Common myeloid progenitor, CD34-positive (primary cell): ENCODE measurements around the gene DNMT3A.

Source experiments
- CTCF ChIA-PET: fragments of 350-600 bp; sonication (Branson Sonifier 250); formaldehyde crosslinking; loops from one replicate; lab custom pipeline; 2021; ENCODE audit warnings: antibody characterized with exemption; lab: Charles Lee
- POLR2A ChIA-PET: fragments of 350-600 bp; sonication (Branson Sonifier 250); formaldehyde crosslinking; loops from one replicate; lab custom pipeline; 2021; ENCODE audit warnings: antibody characterized with exemption; lab: Charles Lee
- DNase-seq, 3 donors: peaks; one replicate each; pipeline versions ENCODE4 v3.0.0 to v3.0.0-alpha.2; 2013
- H3K27ac ChIP-seq, 2 experiments: 1 replicate in 1 of 2; 2 replicates in 1 of 2; pipeline ENCODE4 v1.7.0; 2013; ENCODE audit warnings: inconsistent platforms in 2 of 2, low read length in 2 of 2, mild to moderate bottlenecking in 2 of 2, low read depth in 1 of 2, moderate library complexity in 1 of 2; ENCODE audit not compliant: severe bottlenecking in 2 of 2, insufficient read depth in 1 of 2, poor library complexity in 1 of 2
- H3K27me3 ChIP-seq, 5 experiments: replicated peaks in 2 of 5; 1 replicate in 3 of 5; 2 replicates in 2 of 5; pipeline versions ENCODE4 v1.6.1 to v1.7.0; 2013; ENCODE audit warnings: low read length in 4 of 5, mild to moderate bottlenecking in 2 of 5, moderate library complexity in 2 of 5, inconsistent platforms in 1 of 5; ENCODE audit not compliant: insufficient read depth in 5 of 5, control insufficient read depth in 4 of 5
- H3K36me3 ChIP-seq, 4 experiments: 1 replicate in 2 of 4; 2 replicates in 2 of 4; pipeline versions ENCODE4 v1.6.1 to v1.7.0; 2013; ENCODE audit warnings: low read length in 3 of 4, control low read depth in 1 of 4, mild to moderate bottlenecking in 1 of 4; ENCODE audit not compliant: control insufficient read depth in 4 of 4, insufficient read depth in 4 of 4
- H3K4me1 ChIP-seq, 4 experiments: 1 replicate in 3 of 4; 2 replicates in 1 of 4; pipeline versions ENCODE4 v1.6.1 to v1.7.1; 2013; ENCODE audit warnings: low read length in 3 of 4, mild to moderate bottlenecking in 3 of 4, control low read depth in 1 of 4, inconsistent platforms in 1 of 4, moderate library complexity in 1 of 4; ENCODE audit not compliant: control insufficient read depth in 4 of 4, insufficient read depth in 4 of 4; ENCODE audit errors: control extremely low read depth in 1 of 4
- H3K4me3 ChIP-seq, 7 experiments: 1 replicate in 4 of 7; 2 replicates in 3 of 7; pipeline versions ENCODE4 v1.5.1 to v1.7.0; 2013; ENCODE audit warnings: mild to moderate bottlenecking in 7 of 7, low read length in 6 of 7, moderate library complexity in 6 of 7, inconsistent platforms in 2 of 7, low read depth in 2 of 7, control low read depth in 1 of 7; ENCODE audit not compliant: insufficient read depth in 4 of 7, control insufficient read depth in 1 of 7; ENCODE audit errors: extremely low read depth in 1 of 7
- H3K9me3 ChIP-seq, 5 experiments: 1 replicate in 4 of 5; 2 replicates in 1 of 5; pipeline versions ENCODE4 v1.6.1 to v1.7.1; 2013; ENCODE audit warnings: low read length in 4 of 5, mild to moderate bottlenecking in 2 of 5, inconsistent platforms in 1 of 5, low read depth in 1 of 5, moderate library complexity in 1 of 5; ENCODE audit not compliant: control insufficient read depth in 4 of 5, insufficient read depth in 2 of 5; ENCODE audit errors: control extremely low read depth in 1 of 5
- WGBS: methylation state at CpG from one replicate; pipeline ENCODE4 v1.1.5; 2013; ENCODE audit not compliant: insufficient coverage; 5-methylcytosine and 5-hydroxymethylcytosine counted together

The DNMT3A gene

DNA sequence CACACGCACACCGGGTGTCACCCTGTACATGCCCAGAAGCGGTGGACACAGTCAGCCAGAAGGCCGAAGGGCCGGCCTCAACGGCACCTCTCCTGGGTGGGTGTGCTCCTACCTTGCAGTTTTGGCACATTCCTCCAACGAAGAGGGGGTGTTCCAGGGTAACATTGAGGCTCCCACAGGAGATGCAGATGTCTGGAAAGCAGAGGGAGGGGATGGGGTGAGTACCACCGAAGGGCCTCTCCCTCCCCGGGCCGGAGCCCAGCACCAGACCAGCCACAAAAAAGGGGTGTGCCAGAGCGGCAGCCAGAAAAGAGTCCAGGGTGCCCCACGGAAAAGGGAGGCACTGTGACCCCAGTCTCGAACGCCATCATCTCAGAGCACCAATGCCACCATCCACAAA lies 96.6 kb downstream of the DNMT3A start:
- Histone ChIP-seq H3K9me3 (no peaks in the 10 kb centered on the region), H3K4me1 (peaks cover 2 to 5% (median 3%) of the 10 kb centered on the region in 4 experiments), H3K4me3 (no peak overlapping the region), H3K27me3 (no peaks in the 10 kb centered on the region), H3K27ac (no peak overlapping the region), H3K36me3 (peaks cover 25 to 89% (median 75%) of the 10 kb centered on the region in 4 experiments)
- WGBS = 100% methylated on average over 13 of the region's 14 CpGs
- POLR2A ChIA-PET = no interaction called here
- no peak for DNase-seq
- CTCF ChIA-PET = no interaction called here

DNA sequence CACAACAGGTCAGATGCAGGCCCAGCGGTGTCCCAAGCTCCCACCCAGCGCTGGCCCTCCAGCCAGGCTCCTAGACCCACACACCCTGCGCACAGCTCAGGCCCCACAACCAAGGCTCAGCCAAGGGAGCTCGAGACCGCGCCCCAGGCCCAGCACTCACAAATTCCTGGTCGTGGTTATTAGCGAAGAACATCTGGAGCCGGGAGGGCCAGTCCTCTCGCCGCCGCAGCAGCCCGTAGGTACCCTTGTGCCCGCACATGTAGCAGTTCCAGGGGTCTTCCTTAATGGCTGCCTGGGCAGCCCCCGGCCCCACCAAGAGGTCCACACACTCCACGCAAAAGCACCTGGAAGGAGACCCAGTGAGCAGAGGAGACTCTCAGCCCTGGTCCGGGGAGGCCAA lies 97.7 kb downstream of the DNMT3A start:
- peaks cover 21 to 94% (median 79%) of the 10 kb centered on the region in 4 experiments for H3K36me3 ChIP-seq
- POLR2A ChIA-PET = no interaction called here

DNA sequence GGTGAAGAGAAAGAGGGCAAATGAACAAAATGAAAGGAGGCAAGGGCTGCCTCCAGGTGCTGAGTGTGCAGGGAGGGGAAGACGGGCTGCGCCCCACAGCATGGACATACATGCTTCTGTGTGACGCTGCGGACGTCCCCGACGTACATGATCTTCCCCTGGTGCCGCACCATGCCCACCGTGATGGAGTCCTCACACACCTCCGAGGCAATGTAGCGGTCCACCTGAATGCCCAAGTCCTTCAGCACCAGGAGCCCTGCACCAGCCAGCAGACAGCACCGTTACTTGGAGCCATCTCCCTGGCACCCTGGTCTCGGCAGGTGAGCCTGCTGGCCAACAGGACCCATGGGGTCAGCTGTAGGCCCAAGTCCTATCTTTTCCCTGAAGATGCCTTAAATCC lies 100.3 kb downstream of the DNMT3A start:
- WGBS = 98% methylated on average over 13 of the region's 13 CpGs
- ChIA-PET POLR2A (interaction anchor here (1.3 kb wide), 1 partner anchor 26 kb away, joined by 3 read pairs; no protein-coding TSS in a partner anchor), CTCF (interaction anchor here (0.9 to 5.6 kb wide), 4 partner anchors 13 to 344 kb away, joined by 3 to 52 read pairs (median 4); no protein-coding TSS in a partner anchor)
- Histone ChIP-seq H3K4me1 (no peaks in the 10 kb centered on the region), H3K9me3 (no peaks in the 10 kb centered on the region), H3K4me3 (no peak overlapping the region), H3K27me3 (no peaks in the 10 kb centered on the region), H3K27ac (no peak overlapping the region), H3K36me3 (peaks cover 17 to 97% (median 87%) of the 10 kb centered on the region in 4 experiments)
- DNase-seq = no peak

More for the DNA sequence above, 97.7 kb downstream of the DNMT3A start:
- DNase-seq = no peak
- no peaks in the 10 kb centered on the region for H3K4me1 ChIP-seq
- CTCF ChIA-PET = interaction anchor here (5.6 kb wide), 1 partner anchor 15 kb away, joined by 52 read pairs; no protein-coding TSS in a partner anchor
- no peak overlapping the region for H3K27ac ChIP-seq
- no peaks in the 10 kb centered on the region for H3K9me3 ChIP-seq
- no peak overlapping the region for H3K4me3 ChIP-seq
- H3K27me3 ChIP-seq = no peaks in the 10 kb centered on the region
- WGBS = 98% methylated on average over 16 of the region's 17 CpGs

DNA sequence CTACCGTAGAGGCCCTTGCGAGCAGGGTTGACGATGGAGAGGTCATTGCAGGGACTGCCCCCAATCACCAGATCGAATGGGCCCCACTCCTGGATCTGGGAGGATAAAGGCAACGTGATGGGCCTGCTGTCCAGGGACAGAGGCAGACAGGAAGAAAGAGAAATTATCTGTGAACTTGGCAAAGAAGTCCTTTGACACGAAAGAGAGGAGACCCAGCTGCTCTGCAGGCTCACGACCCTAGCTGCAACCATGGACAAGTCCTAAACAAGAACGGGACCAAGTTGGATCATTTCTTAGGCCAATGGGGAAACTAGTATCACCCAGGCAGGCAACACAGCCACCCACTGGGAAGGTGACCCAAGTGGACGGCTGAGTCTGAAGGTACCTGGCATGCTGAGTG lies 101.1 kb downstream of the DNMT3A start:
- Histone ChIP-seq H3K27me3 (no peaks in the 10 kb centered on the region), H3K9me3 (no peaks in the 10 kb centered on the region), H3K4me1 (no peaks in the 10 kb centered on the region), H3K36me3 (peaks cover 19 to 96% (median 83%) of the 10 kb centered on the region in 4 experiments), H3K27ac (no peak overlapping the region), H3K4me3 (no peak overlapping the region)
- POLR2A ChIA-PET = no interaction called here
- no peak for DNase-seq
- over 99% methylated on average over 8 of the region's 9 CpGs for whole genome bisulfite sequencing
- CTCF ChIA-PET = interaction anchor here (1.1 to 5.6 kb wide), 4 partner anchors 9 to 344 kb away, joined by 3 to 52 read pairs (median 4); no protein-coding TSS in a partner anchor

DNA sequence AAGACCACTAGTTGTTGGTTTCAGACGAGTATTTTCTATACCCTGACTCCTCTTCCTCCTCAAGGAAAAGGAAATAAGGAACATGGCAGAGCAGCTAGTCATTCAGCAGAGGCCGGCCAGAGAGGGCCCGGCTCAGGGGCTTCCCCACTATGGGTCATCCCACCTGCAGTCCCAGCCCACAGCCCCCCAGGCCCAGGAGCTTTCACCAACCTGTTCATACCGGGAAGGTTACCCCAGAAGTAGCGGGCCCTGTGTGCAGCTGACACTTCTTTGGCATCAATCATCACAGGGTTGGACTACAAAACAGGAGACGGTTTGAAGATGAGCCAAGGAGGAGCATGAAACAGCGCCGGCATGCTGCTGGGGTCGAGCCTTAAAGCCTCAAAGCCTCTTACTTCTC lies 102.8 kb downstream of the DNMT3A start:
- WGBS = 97% methylated on average over 8 of the region's 9 CpGs
- DNase-seq = no peak
- H3K27me3 ChIP-seq = no peaks in the 10 kb centered on the region
- H3K27ac ChIP-seq = no peak overlapping the region
- H3K9me3 ChIP-seq = no peaks in the 10 kb centered on the region
- H3K4me1 ChIP-seq = no peaks in the 10 kb centered on the region
- peaks cover 23 to 94% (median 82%) of the 10 kb centered on the region in 4 experiments for H3K36me3 ChIP-seq
- no peak overlapping the region for H3K4me3 ChIP-seq
- ChIA-PET POLR2A (interaction anchor here (0.6 kb wide), 1 partner anchor 333 kb away, joined by 3 read pairs; no protein-coding TSS in a partner anchor), CTCF (interaction anchor here (1.4 to 5.6 kb wide), 2 partner anchors 10 to 328 kb away, joined by 3 to 52 read pairs; no protein-coding TSS in a partner anchor)

DNA sequence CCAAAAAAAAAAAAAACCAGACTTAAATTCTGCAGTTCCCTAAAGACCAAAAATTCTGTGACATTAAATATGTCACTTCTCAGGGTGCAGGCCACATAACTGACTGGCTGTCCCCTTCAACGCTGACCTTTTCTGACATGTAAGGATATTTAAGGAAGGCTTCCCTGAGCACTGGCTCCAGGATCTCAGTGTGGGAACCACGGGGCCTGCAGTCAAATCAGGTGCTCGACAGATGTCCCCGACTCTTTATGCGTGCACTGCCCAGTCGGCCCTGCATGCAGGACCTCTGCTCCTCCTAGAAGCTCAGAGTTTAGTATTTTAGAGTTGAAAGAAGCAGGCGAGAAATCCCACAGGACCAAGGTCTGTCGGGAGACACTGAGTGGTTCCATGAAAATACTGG lies 104.0 kb downstream of the DNMT3A start:
- no peak for DNase-seq
- no peak overlapping the region for H3K27ac ChIP-seq
- WGBS = 97% methylated on average over 8 of the region's 8 CpGs
- H3K36me3 ChIP-seq = peaks cover 22 to 94% (median 84%) of the 10 kb centered on the region in 4 experiments
- ChIA-PET POLR2A (no interaction called here), CTCF (interaction anchor here (0.8 to 1.1 kb wide), 2 partner anchors 12 to 71 kb away, joined by 3 read pairs; no protein-coding TSS in a partner anchor)
- no peak overlapping the region for H3K4me3 ChIP-seq
- no peaks in the 10 kb centered on the region for H3K27me3 ChIP-seq
- no peaks in the 10 kb centered on the region for H3K9me3 ChIP-seq
- H3K4me1 ChIP-seq = no peaks in the 10 kb centered on the region

DNA sequence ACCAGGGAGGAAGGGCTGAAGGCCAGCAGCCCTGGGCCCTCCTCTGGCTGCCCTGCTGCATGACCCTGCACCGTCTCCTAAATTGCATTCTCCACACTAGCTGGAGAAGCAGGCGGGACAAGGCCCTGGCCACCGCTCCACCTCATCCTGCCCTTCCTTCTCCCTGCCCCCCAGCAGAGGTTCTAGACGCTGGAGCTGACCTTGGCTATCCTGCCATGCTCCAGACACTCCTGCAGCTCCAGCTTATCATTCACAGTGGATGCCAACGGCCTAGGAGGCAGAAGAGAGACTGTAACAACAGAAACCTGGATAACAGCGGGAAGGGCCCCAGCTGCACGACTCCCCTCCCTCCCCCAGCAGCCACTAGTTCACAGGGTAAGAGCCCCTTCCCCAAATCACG lies 105.0 kb downstream of the DNMT3A start:
- 100% methylated on average over 6 of the region's 8 CpGs for WGBS
- Histone ChIP-seq H3K4me1 (no peaks in the 10 kb centered on the region), H3K27me3 (no peaks in the 10 kb centered on the region), H3K9me3 (no peaks in the 10 kb centered on the region), H3K4me3 (no peak overlapping the region), H3K27ac (no peak overlapping the region), H3K36me3 (peaks cover 22 to 94% (median 83%) of the 10 kb centered on the region in 4 experiments)
- ChIA-PET CTCF (interaction anchor here (1.0 to 1.7 kb wide), 4 partner anchors 14 to 70 kb away, joined by 3 to 6 read pairs (median 3); no protein-coding TSS in a partner anchor), POLR2A (interaction anchor here (0.9 kb wide), 1 partner anchor 580 kb away, joined by 5 read pairs; no protein-coding TSS in a partner anchor)
- no peak for DNase-seq
